DMS153 treated with DMSO at 0.1 percent for 48 hours (cell line): ENCODE data around the gene PPM1F.
"Not testable (repeated sequence)": the region's sequence is repeated elsewhere in the genome, so short reads cannot be mapped to it uniquely, and the experiment has no call there.

Experiments used
- DNase-seq: peaks from one replicate; lab custom pipeline; 2025; ENCODE audit not compliant: unreplicated experiment; lab: John Stamatoyannopoulos, UW

Gene PPM1F

DNA sequence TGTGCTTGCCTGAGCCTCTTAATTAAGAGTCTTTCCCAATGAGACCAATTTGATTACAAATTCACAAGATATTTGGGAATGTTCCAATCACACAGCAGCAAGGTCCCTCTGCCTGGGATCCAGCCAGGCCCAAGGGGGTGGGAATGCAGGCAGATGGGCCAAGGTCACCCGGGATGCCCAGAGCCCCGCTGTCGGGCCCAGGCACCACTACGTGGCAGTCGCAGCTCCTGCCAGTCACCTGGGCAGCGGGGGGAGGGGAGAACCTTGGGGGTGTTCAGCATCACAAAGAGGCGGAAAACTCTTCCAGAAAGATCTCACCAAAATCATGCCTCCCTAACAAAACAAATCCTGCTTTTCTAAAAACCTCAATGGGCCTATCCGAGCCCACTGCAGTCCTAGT is 30.9 kb downstream of the PPM1F start:
- no peak for DNase-seq

DNA sequence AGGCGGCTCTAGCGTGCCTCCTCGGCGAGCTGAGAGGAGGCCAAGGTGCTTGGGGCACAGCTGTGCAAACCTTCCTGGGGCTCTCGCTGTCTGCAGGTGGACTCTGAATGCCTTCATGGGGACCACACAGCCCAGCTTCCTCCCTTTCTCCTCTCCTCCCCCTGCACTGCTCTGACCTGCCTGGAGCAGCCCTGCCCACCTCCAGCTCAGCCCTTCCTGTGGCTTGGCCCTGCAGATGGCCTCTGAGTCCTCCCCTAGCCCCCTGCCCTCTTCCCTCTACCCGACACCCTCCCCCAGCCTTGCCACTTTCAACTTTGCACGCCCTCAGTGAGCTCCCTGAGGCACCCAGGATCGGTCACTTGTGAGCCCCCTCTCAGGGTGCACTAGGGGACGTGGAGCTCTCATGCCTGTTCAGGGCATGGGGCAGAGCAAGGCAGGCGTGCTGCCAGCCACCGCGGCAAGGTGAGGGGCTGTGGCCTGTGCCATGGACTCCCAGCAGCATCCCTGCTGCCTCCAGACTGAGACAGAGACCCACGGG is 31.4 kb downstream of the PPM1F start:
- DNase-seq: no peak

DNA sequence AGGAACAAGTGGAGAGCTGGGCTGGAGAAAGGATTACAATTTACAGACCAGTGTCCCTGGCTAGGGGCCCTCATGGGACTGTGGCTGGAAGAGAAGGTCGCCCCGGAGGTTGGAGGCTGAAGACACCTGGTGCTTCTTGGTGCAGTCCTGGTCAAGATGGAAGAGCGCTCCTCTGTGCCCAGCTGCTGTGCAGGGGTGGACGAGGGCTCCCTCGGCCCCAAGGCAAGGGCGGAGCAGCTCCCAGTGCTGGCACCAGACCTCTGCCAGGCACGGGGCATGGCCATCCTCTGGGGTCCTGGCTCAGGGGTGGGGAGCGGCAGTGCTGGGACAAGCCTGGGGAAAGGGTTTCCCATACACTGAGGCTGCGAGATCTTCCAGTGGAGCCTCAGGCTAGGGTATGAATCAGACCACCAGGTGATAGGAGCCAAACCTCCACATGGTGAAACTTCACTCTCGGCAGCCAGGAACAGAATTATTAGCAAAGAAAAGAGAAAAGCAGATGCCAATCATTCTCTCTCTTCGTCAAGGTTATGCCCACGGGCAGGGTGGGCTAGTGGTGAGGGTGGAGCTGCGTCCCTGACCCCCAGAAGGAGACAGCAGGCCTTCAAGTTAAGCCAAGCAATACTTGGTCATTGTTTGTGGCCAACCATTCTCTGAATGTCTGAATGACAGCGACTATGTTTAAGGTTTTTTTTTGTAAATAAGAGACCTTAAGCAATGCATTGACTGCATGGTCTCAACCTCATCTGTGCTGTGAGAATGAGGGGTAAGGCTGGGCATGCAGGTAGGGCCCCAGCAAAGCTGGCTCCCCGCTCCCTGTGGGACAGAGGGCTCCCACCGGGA is 32.1 kb downstream of the PPM1F start:
- DNase-seq: no peak

DNA sequence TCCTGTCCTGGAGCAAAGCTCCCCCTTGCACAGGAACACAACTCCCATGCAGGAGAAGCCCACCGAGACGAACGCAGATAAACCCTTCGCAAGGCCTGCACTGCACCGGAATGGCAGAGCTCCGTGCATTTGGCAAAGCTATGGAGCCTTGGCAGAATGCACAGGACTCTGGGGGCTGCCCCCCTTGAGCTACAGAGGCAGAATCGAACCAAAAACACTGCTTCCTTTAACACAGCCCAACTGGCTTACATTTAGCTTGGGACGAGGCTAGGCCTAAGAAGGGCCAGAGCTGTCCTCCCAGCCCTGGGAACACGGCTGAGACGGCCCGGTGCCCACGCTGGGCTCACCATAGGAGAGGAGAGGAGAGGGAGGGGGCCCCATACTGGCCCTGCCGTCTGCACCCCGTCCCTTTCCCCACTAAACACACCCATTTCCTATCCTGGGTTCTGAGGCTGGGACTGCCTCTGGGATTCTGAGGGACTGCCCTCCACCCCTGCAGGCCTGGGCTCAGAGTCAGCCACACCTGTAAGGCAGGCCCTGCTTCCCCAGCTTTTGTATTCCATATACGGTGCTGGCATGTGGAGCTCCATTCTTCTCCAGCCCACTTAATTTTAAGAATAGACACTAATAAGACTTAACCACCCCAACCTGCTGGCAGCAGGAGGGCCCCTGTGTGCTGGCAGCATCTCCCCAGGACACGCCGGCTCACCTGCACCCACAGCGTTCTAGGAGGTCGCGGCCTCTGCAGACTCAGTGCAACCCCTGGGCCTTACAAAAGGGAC is 32.9 kb downstream of the PPM1F start:
- DNase-seq: no peak

DNA sequence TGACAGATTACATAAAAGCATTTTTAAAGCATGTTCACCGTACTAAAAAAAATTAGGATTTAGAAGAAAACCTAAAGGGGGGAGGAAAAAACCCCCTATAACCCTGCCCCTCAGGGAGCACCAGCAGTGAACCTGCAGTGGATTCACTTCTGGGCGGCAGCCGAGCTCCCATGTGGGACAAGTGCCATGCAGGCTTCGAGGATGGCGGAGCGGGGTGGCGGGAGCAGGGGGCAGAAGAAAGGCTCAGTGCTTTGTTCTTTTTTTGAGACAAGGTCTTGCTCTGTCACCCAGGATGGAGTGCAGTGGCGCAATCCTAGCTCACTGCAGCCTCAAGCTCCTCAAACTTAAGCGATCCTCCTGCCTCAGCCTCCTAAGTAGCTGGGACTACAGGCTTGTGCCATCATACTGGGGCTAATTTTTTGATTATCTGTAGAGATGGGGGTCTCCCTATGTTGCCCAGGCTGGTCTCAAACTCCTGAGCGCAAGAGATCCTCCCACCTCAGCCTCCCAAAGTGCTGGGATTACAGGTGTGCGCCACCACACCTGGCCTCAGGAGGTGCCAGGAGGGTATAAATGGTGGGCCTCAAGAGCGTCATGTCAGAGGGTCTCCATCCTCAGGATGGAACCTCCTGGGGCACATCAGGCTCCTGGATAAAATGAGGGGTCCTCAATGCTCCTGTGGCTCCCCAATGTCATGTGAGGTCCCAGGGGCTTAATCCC is 34.0 kb downstream of the PPM1F start:
- DNase-seq: no peak

DNA sequence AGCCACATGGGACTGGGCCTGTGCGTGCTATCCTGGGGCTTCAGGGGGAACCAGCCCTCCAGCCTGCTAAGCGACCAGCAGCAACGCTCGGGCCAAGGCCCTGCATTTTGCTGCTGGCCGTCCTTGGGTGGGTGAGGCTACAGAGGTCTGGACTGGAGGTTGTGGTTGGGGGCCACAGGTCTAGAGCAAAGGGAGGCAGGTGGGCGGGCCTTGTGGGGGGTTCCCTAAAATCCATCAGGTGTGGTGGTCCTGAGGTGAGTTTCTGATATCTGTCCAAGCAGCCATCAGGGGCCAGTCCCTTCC is 34.7 kb downstream of the PPM1F start:
- DNase-seq: no peak

DNA sequence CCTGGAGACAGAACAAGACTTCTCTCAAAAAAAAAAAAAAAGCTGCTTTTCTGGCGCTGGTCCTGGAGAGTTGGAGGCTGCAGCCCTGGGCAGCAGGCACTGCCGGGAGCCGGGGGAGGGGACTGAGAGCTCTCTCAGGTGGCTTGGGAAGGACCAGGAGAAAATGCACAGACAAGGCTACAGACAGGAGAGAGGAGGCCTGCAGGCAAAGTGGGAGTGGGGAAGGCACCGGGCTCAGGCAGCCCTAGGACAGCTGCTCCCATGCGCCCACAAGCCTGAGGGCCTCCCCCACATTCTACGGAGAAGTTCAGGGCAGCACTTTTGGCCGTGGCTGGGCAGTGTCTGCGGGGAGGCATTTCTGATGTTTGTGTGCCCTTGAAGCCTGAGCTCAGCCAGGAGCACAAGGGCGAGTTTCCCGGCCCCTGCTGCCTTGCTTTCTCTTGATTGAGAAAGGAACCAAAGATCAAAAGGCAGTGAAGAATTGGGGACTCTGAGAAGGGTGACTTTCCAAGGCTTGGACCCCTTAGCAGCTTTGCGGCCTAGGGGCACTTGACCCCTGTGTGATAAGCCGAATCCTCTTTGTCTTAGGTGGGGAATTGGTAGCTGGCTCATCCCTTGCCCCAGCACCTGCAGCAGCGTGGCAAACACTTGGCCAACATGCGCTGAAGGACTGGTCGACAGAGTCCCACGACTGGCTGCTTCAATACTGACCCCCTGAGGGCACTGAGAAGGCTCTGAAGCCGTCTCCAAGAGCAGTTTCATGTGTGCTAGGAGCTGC is 35.3 kb downstream of the PPM1F start:
- no peak for DNase-seq

DNA sequence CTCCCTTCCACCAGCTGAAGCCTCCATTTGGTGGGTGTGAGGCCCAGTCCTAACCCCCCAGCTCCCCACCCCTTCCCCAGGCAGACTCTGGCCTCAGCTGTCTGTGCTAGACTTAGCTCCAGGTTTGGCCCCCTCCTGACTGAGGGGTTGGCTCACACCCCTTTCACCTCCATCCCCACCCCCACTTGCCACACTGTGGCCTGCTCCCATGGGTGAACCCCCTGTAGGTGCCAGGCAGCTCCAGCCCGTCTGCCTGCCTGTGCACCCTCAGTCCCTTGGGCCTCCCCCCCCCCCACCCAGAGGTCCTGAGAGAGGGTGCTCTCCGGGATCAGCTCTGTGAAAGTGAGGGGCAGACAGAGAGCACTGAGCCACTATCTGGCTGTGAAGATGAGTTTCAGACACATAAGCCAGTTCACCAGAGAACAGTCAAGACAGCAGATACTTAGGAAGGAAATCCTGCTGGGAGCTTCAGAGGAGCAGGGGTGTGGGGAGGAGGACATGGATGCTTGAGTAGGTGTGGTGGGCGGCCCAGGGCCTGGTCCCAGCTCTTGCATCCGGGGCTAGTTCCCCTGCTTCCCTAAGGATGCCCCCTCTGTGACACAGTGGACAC is 36.2 kb downstream of the PPM1F start:
- no peak for DNase-seq

DNA sequence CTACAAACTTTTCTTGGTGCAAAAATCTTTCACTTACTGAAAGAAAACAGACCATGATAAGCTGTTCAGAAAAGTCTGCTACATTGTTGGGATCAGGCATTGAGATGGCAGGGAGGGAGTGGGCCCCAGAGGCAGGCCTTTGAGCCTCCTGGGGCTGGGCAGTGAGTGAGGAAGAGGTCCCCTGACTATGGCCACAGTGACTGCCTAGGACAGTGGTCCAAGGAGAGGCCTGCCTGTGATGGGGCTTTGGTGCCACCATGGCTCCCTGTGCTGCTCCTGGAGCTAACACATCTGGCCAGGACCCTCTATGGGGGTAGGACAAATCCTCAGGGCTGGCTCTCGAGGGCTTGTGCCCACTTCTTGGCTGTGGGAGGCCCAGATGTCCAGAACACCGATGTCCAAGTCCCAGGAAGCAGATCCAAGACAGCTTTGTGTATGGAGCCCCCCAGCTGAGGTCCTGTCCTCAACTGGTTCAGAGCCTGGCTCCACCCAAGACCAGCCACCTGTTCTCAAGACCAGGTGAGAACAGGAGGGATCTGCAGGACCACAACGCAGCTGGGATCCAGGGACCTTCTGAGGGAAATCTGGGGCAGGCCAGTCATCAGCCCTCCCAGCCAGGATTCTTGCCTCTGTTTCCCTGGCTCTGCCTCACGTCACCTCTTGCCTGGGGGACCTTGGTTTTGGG is 36.9 kb downstream of the PPM1F start:
- DNase-seq: no peak

DNA sequence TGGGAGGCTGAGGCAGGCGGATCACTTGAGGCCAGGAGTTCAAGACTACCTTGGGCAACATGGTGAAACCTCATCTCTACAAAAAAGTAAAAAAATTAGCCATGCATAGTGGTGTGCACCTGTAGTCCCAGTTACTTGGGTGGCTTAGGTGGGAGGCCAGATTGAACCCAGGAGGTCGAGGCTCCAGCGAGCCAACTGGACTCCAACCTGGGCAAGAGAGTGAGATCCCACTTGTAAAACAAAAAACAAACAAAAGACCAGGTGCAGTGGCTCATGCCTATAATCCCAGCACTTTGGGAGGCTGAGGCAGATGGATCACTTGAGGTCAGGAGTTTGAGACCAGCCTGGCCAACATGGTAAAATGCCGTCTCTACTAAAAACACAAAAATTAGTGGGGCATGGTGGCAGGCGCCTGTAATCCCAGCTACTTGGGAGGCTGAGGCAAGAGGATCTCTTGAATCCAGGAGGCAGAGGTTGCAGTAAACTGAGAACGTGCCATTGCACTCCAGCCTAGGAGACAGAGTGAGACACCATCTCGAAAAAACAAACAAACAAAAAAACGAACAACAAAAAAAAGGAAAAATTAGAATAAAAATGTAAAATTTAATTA is 38.5 kb downstream of the PPM1F start:
- DNase-seq: not testable (repeated sequence)

DNA sequence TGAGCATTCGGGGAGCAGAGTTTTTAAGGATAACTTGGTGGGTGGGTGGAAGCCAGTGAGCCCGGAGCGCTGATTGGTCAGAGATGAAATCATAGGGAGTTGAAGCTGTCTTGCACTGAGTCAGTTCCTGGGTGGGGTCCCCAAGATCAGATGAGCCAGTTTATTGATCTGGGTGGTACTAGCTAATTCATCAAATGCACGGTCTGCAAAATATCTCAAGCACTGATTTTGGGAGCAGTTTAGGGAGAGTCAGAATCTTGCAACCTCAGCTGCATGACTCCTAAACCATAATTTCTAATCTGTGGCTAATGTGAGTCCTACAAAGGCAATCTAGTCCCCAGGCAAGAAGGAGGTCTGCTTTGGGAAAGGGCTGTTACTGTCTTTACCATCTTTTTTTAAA is 42.3 kb downstream of the PPM1F start:
- not testable (repeated sequence) for DNase-seq

DNA sequence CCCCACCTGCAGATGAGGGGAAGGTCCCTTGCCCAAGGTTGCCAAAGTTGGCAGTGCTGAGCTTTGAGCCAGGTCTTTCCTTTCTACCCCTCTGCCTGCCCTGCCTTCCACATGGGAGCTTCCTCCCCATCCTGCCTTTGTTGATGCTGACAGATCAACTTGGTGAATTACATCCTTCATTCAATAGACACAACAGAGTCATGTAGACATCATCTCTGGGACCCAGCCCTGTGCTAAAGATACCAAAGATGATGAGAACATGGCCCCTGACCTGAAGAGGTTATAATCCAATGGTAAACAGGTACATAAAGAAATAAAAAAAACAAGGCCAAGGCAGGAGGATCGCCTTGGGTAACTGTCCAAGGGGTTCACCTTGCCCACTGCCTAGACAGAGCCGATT is 42.8 kb downstream of the PPM1F start:
- no peak for DNase-seq

DNA sequence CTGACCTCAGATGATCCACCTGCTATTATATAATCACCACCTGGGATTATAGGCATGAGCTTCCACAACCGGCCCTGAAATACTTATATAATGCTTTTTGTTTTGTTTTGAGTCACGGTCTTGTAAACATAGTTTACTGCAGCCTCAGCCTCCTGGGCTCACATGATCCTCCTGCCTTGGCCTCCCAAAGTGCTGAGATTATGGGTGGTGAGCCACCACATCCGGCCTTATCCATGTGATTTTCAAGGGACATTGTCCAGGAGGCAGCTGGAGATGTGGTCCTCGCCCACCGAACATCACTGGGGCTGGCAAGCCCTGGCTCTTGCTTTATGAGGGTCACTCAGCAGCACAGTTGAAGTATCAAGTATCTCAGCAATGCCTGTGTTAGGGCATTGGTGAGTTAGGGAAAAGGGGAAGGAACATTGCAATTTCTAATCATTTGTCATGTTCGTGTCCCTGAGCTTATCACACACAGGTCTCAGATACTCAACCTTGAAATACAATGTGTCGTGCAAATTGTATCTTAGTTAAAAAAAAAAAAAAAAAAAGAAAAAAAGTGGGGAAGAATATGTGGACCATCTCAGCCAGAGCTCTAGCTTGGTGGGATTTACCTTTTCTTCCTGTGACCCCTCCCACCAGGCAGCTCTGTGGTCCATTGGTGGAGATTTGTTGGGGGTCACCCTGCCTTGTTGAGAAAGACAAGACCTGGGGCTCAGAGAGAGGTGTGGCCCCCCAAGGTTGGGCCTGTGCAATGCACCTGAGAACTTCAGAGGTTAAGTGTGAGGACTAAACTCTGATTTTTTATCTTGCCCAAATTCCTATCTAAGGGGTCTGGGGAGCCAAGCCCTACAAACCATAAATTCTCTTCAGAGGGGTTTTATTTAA is 44.8 kb downstream of the PPM1F start:
- no peak for DNase-seq

DNA sequence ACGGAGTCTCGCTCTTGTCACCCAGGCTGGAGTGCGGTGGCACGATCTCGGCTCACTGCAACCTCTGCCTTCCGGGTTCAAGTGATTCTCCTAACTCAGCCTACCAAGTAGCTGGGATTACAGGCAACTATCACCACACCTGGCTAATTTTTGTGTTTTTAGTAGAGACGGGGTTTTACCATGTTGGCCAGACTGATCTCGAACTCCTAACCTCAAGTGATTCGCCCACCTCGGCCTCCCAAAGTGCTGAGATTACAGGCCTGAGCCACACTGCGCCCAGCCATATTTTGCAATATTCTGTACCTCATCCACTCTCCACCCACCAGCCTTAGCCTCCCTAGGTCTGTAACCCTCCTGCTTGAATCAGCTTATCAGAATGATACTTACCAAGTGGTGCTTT is 47.4 kb downstream of the PPM1F start:
- DNase-seq: not testable (repeated sequence)

DNA sequence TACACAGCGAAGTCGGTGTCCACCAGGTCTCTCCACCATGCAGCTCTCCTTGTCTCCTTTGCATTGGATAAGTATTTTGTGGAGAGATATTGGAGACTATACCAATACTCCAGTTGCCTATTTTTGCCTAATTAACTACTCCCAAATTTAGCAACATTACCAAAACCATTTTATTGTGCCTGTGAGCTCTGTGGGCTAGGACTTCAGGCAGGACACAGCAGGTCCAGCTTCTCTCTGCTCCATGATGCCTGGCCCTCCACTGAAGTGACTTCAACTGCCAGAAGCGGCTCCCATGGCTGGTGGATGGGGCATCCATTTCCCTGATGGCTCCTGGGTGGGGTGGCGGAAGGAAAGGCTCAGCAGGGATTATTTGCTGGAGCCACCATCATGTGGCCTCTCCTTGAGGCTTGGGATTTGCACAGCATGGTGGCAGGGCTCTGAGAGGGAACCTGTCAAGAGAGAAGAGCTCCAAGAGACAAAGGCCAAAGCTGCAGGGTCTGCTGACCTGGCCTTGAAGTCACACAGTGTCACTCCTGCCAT is 48.3 kb downstream of the PPM1F start:
- DNase-seq: no peak

DNA sequence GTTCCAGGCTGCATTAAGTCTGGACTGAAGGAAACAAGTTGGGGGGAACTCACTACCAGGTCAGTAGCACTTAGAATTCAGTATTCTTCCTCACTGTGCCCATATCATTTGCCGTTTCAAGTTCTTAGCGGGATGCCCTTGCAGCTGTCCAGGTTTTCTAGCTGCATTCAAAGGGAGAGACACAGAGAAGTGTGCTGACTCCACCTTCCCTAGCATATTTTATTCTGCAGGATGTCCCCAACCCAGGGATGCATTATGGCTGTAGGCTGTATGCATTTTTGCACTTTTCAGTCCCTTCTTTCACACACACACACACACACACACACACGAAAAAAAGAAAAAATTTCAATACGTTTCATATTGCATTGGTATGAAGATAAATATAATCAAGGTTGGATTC is 49.4 kb downstream of the PPM1F start:
- no peak for DNase-seq

DNA sequence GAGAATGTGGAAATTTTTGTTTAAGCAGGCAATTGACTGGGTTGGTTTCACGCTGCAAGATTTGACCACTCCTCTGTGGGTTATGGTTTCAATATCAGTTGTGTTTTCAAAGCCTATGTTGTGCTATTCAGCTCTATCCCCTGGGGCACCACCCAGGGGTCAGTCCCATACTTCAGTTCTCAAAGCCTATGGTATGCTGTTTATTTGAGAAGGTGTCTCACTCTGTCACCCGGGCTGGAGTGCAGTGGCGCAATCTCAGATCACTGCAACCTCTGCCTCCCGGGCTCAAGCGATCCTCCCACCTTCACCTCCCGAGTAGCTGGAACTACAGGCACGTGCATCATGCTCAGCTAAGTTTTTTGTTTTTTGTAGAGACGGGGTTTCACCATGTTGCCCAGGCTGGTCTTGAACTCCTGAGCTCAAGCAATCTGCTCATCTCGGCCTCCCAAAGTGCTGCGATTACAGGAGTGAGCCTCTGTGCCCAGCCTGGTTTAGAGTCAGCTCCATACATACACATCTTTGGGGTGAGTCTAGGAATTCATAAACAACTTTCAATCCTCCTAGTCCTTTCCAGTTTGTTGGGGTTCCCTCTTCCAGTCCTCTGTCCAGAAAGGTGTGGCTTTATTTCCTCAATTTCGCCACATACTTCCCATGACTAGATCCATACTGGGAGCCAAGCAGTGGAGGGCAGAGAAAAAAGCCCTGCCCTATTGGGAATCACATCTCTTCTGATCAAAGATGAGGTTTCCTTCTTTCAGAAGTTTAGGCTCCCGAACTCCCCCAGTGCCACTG is 50.2 kb downstream of the PPM1F start:
- no peak for DNase-seq
